ENCODE measurements around the gene ATXN1.
"Not testable (repeated sequence)": the region's sequence is repeated elsewhere in the genome, so short reads cannot be mapped to it uniquely, and the experiment has no call there.

ATXN1 gene

DNA sequence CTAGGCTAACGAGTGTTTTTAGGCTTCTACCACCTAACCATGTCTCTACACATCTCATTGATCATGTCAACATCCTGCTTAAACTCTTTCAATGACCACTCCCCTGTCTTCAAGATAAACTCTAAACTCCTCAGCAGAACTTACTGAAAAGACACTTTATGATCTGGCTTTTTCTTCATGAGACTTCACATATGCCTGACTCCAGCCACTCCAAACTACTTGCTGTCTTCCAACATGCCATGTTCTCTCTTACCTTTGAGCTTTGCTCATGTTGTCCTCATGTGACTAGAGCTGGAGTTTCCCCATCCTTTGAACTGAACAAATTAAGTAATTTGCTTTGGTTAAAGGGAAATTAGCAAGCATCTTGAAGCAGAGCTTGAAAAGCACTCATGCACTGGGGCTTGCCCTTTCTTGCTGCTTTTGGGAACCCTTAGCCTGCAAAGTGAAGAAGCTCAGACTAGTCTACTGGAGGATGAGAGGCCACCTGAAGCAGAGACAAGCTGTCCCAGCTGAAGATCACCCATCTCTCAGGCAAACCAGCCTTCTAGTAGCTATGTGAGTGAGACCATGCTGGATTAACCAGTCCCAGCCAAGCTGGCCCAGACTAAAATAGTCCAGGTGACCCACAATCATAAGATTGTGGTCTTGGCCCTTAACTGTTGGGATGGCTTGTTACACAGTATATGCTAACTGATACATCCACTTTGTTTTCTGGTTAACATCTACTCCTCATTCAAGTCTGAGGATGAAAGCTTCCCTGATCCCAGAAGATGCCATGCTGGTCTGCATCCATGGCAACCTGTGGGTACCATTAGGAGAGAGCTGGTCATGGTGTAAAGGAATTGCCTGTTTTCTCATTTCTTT, 287.1 kb downstream of the ATXN1 start:
- no peak for DNase-seq (ENCODE audit: low spot score)

DNA sequence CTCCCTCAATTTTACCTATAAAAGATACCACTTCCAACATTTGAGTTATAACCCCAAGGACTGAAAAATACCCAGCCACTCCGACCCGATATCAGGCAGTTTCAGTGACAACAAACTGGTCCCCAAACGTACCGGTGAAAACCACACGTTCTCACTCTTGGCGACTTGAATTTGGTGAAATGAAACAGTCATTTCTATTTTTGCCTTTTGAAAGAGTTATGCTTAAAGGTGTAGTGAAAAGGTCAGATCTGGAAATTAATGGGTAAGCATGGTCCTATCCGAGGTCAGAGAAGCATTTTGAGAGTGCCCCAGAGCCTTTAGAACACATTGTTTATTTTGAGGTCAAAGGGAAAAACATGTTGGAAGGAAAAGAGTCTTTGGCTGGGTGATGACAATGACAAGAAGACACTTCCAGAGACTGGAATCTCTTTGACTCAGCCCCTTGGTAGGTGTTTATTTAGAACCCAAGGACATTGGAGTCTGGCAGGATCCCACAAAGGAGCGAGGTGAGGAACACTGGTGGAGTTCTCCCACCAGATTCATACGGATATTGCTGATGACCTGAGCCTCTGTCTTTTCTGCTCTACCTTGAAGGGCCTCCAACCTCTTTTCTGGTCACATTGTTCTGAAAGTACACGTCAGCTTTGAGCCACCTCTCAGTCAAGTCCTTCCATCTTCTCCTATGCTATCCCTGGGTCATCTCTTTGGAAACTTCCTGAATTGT, 287.9 kb downstream of the ATXN1 start:
- no peak for DNase-seq (ENCODE audit: low spot score)

DNA sequence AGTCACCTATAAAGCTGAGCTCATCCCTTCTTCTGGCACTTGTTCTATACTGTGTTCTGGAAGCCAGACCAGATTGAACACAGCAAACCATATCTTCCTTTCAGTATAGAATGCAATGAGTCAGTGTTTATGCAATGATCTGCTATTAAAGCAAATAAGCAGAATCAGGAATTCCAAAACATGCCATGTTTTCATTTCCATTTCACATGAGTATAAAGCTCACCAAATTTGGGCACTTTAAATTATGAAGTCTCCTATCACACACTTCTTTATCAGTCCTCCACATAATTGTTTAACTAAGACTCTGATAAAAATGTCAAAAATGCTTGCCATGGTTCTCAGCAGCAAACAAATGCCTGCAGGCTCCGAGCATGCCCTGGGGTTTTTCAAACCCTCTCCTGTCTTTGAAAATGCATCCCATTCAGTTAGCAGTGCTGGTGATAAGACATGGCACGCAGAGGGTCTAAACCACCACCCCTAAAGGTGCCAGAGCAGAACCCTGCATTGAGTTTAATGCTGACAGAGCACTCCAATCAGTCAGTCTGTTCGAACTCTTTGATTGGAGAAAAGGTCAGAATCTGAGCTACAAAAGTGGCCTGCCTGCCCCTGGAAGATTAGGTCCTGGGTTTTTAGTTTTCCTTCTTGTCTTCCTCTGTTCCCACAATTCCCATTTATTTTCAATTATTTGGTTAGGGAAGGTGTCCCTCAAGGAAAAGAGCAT, 288.8 kb downstream of the ATXN1 start:
- peak; percentile 42 for DNase-seq (ENCODE audit: low spot score)

DNA sequence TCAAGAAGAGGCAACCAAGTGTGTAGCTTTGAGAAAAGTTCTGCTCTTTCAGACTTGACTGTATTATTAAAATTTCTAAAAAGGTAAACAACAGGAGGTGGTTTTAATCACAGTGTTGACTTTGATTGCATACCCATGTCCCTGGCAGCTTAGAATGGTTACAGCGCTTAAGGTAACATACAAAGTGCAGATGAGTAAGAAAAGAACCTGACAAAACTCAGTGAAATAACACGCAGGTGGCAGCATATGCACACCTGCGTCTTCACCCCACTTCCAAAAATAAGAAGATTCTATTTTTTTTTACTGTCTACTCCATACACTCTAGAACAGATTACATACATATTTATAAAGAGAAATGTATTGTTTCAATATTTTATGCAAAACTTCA, 289.4 kb downstream of the ATXN1 start:
- no peak for DNase-seq (ENCODE audit: low spot score)

DNA sequence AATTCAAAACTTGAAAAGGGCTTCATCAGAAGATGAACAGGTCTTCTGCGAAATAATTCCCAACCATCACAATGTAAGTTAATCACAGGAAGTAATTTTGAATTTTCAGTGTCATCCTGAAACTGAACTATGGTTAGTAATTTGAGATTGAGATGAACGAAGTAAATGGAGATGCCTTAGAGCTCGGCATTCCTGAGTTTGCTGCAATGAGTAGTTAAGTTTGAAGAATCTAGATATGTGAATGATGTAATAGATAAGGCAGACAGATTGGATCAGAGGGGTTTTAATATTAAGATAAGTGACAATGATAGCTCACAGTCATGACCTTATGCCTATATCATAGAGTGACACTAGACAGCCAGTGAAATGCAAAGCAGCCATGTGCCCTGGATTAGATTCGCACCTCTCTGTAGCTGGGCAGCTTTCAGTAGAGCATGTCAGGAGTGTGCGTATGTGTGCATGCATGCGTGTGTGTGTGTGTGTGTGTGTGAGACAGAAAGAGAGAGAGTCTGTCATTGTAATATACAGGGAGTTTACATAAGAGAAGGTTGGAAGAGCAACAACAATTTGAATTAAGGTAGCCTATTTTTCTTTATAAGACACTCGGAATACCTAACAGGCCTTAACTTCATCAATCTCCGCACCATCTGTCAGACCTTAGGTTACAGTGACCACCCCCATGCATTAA, 289.9 kb downstream of the ATXN1 start:
- DNase-seq (ENCODE audit: low spot score): no peak

DNA sequence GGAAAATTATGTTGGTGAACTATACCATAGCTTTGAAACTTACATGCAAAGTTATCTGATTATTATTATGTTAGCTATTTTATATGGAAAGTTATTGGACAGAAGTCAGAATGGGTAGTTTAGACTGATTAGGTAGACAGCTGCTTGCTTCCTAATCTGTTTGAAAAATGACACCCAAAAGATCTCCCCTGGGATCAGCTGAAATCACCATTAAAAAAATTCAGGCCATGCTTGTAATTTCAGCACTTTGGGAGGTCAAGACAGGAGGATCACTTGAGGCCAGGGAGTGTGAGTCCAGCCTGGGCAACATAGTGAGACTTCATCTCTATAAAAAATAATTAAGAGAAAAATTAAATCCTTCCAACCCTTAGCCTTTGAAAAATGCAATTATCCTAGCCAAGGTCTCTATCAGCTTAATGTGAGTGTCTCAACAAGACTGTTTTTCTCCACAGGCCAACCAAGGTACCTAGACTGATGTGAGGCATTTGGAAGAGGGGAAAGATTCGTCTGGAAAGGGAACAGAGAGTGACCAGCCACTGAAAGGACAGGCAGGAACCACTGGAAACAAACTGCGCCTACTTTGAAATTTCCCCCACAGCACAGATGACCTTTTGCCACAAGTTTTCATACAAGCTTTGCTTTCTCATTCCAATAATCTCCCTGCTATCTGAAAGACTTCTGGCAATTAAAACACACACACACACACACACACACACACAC, 290.6 kb downstream of the ATXN1 start:
- no peak for DNase-seq (ENCODE audit: low spot score)

DNA sequence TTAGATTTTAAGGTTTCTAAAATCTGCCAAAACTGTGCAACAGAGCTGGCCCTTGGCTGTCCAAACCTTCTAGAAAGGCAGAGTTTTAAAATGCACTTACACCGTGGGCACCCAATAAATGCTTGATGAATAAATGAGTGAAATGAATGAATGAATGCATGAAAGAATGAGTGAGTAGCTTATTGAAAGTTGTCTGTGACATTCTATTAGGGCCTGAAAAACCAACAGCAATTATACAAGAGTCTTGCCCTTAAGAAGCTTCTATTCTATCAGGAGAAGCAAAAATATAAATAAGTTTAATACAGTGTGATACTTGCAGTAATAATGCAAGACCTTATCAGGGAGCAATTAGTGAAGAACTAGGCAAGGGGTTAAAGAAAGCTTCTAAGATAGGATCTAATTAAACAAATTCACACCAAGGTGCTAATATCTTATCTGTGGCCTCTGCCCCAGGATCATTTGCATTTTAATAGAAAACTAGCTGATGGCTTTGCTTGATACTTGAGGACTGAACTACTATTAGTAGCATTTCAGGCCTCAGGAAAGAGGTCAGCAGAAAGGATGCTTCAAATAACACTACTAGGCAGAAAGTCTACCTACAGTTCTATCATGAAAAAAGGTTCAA, 292.2 kb downstream of the ATXN1 start:
- DNase-seq (ENCODE audit: low spot score): no peak

DNA sequence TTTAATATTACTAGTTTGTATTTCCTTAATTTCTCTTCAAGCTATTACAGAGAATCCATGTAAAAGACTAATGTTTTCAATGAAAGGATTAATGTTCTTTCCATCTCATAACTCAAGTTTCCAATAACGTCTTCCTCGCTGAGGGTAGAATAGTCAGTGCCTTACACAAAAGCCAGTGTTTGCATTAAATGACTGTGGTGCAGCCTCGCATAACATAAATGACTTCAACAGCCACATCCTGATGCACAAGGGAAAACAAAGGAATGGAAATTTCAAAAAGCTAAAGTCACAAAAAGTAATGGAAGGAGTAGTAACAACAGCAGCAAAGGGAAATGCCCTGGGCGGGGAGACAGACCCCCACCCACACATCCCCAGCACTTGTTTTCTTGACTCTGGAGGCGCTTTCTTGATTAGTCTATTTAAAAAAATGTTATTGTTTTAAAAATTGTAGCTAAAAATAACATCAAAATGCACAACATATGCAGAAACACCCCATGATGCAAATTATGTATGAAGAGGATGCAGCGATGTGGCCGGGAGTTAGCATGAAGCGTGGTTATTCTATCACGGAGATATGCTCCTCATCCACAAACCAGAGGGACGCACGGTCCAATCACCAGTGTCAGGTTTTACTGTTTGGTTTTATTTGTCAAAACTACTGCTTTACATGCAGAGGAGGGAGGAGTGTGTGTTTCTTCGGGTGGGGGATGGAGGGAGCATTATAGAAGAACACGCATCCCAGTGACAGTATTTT, 294.3 kb downstream of the ATXN1 start:
- DNase-seq (ENCODE audit: low spot score): no peak

DNA sequence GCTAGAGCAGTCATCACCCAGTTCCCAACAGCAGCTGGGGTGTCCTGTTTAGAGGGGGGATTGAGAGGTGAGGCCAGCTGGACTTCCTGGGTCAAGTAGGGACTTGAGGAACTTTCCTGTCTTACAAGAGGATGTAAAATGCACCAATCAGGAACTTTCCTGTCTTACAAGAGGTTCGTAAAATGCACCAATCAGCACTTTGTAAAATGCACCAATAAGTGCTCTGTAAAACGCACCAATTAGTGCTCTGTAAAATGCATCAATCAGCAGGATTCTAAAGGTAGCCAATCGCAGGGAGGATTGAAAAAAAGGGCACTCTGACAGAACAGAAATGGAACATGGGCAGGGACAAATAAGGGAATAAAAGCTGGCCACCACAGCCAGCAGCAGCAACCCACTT, 297.2 kb downstream of the ATXN1 start:
- no peak for DNase-seq (ENCODE audit: low spot score)

DNA sequence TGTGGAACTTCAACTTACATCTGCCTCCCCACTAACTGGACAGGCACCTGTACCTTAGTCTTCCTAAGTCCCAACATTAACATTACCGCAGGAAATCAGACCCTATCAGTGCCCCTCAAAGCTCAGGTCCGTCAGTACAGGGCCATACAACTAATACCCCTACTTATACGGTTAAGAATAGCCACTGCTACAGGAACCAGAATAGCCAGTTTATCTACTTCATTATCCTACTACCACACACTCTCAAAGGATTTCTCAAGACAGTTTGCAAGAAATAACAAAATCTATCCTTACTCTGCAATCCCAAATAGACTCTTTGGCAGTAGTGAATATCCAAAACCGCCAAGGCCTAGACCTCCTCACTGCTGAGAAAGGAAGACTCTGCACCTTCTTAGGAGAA, 298.0 kb downstream of the ATXN1 start:
- DNase-seq (ENCODE audit: low spot score): not testable (repeated sequence)

DNA sequence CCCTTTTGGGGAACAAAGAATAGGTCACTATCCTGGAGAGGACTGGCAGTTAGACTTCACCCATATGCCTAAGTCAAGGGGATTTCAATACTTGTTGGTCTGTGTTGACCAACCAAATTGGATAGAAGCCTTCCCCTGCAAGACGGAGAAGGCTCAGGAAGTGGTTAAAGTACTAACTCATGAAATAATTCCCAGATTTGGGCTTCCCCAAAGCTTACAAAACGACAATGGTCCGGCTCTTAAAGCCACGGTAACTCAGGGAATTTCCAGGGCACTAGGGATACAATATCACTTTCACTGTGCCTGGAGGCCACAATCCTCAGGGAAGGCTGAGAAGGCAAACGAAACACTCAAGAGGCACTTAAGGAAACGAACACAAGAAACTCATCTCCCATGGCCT, 299.8 kb downstream of the ATXN1 start:
- DNase-seq (ENCODE audit: low spot score): no peak

DNA sequence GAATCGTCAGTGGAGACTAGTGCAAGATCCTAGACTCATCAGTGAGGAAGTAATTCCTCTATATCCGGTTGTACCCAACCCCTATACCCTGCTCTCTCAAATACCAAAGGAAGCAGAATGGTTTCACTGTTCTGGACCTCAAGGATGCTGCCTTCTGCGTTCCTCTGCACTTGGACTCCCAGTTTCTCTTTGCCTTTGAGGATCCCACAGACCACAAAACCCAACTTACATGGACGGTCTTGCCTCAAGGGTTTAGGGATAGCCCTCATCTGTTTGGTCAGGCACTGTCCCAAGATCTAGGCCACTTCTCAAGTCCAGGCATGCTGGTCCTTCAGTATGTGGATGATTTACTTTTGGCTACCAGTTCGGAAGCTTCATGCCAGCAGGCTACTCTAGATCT, 301.8 kb downstream of the ATXN1 start:
- DNase-seq (ENCODE audit: low spot score): not testable (repeated sequence)

DNA sequence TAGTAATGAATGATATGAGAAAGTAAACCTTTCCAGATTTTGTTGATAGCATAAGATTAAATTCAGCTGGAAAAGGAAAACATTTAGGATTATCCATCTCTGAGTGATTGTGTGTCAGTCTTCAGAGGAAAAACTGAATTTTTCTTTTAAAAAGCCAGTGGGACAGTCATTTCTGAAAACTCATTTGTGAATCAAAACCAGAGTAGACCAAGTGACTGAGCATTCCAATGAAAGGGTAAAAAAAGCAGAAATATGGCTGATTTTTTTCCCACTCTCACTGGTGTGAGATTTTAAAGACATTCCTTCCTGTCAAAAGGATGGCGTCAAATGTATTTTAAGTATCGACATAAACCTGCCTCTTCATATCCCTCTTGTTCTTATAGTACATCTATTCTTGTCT, 308.9 kb downstream of the ATXN1 start:
- no peak for DNase-seq (ENCODE audit: low spot score)

DNA sequence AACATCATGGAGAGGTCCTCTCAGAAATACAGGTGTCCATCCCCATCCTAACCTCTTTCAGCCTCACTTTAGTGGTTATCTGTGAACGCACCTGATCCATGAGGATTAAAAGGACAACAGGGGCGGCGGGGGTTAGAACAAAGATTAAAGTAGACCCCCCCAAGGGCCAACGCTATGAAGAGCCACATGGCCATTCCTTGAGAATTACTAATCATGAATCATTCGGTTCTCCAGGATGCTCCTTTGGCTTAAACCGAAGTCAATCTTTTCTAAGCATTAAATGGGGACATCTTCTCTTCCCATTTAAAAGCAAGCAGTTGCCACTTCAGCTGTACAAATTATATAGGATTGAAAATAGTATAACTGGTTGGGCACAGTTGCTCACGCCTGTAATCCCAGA, 310.4 kb downstream of the ATXN1 start:
- DNase-seq (ENCODE audit: low spot score): no peak

DNA sequence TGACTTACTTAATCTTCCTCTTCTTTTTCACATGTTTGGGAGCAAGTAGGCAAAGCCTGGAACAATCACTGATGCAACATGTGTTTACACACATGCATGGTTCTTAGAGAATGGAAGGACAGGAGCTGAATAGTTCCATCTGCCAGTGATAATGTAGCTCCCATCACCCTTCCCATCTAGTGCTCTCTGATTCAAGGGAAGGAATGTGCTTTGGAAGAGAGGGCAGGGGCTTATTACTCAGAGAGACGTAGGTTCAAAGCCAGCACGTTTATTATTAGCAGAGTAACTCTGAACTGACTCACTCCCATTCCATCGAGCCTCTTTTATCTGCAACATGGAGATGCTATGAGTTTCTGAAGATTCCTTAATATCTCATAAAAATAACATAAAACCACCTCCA, 311.0 kb downstream of the ATXN1 start:
- DNase-seq (ENCODE audit: low spot score): peak; percentile 69

DNA sequence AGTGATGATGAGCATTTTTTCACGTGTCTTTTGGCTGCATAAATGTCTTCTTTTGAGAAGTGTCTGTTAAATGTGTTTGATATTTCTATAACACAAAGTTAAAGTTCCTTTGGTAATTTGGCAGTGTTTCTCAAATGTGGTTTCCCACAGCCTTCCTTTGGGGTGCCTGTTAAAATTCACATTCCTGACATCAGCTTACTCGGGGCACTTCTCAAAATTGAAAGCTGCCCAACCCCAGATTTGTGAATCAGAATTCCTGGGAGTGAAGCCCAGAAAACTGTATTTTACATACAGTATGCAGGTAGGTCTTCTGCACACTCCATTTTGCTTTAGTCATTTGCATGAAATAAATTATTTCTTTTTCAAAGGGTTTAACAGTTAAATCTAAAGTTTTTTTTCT, 315.0 kb downstream of the ATXN1 start:
- DNase-seq (ENCODE audit: low spot score): no peak

DNA sequence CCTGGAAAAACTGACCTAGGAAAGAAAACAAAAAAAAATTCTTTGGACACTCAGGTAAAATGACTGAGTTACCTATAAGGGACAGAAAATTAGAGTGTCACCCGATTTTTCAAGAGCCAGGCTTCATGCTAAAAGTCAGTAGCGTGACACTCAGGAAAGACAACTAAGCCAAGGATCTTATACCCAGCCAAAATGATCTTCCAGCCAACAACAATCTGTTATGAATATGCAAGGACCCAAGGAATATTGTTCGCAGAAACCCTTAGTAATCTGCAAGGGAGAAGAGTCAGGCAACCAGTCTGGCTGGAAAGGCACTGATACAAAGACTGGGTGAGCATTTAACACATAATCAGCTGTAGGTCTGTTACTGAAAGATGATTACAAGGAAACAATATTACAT, 319.2 kb downstream of the ATXN1 start:
- DNase-seq (ENCODE audit: low spot score): no peak

DNA sequence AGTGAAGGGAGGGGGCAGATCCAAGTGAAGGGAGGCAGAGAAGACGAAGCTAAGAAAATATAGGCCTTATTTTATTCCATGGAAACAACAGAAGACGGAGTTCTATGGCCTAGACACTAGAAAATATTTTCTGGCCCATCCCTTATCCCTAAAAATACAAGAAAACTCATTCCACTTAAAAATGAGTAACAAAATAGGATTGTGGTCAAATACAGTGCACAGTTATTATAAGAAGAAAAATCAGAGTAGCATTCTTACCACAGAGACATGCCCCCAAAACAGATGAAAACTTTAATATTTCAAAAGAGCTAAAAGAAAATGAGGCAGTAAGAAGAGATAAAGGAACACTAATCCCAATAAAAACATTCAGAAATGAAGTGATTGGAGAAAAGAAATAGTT, 320.0 kb downstream of the ATXN1 start:
- no peak for DNase-seq (ENCODE audit: low spot score)

DNA sequence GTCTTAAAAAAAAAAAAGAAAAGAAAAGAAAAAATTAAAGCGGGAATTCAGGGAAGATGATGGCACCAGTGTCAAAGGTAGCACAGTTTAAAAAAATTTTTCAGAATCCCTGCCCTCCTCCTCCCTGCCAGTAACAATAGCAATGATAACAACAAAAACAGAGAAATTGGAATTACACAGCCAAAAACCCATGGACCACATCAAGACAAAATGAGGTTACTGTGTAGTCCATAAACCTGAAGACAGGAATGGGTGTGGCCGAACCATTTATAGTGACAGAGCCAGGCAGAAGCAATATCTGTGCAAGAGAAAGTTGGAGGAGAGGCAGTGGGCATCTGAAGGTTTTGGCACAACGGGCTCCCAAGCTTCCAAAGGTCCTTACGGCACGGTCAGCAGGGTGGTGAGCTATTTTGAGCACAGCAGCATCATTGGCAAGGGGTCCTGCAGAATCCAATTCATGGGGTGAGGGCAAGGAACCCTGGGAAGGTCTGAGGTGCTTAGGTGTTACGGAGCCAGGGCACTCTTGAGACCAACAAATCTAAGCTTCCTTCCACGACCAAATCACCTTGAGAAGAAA, 320.5 kb downstream of the ATXN1 start:
- DNase-seq (ENCODE audit: low spot score): no peak
